GM21360 (cell line): ENCODE measurements around the gene HGF.

ENCODE experiments used
- ATAC-seq: cut with Tn5 transposase; IDR thresholded peaks from one replicate; pipeline ENCODE4 v1.9.1; 2021; ENCODE audit warnings: mild to moderate bottlenecking, moderate library complexity; ENCODE audit not compliant: unreplicated experiment

Gene HGF

GRCh38 chr7:81687062-81687461, 82.8 kb downstream of the HGF start:
- no peak for ATAC-seq

GRCh38 chr7:81685270-81685868, 84.5 kb downstream of the HGF start:
- no peak for ATAC-seq

GRCh38 chr7:81684514-81685269, 85.2 kb downstream of the HGF start:
- peak; percentile 83 for ATAC-seq

DNA sequence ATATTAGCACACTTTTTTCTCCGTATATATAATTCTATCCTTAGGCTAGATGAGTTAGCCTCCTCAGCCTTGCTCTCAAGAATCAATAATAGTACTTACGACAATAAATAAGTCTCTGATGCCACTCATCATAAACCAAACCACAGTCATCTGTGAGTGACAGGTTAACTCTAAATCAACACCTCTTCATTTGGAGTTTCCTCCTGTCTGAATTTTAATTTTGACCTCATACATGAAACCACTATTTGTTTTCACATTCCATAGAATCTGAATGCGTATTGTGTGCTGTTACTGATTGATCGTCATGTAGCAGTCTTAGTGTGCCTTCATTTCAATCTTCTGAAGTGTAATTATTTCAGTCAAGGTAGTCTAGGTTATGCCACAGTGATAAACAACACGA, 85.8 kb downstream of the HGF start:
- no peak for ATAC-seq

DNA sequence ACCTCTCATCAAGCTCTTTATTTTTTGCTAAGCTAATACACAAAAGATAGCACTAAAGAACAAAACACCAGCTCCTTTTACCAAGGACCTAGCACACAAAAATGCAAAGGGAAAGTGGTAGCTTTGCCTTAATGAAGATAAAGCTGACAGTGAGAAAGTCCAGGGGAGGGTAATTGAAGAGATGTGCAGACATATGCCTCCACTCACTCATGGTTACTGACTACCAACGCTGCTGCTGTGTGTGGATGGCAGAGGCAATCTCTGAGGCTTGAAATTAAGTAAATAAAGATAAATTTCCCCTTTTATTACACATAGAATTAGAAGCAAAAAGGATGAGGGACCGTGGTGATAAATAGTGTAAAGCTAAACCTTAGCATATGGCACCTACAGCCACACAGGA, 87.0 kb downstream of the HGF start:
- ATAC-seq, result no peak

DNA sequence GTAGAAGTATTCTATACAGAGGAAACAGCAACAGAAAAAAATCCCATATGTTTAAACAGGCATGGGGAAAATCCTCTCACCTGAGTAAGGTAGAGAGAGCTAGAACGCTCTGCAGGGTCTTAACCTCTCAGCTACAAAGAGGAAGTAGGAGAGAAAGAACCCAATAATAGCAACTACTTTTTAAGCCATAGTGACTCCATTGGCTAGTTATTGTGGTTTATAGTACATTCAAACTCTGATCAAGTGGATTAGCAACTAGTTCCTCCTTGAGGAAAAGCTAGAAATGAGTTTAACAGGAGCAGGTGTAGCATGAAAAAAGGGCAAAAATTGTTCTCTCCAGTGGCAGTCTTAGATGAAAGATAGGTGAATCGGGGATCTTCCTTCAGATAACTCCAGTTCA, 89.7 kb downstream of the HGF start:
- ATAC-seq, result no peak

GRCh38 chr7:81676813-81677212, 93.0 kb downstream of the HGF start:
- ATAC-seq, result no peak

GRCh38 chr7:81676105-81676811, 93.6 kb downstream of the HGF start:
- ATAC-seq, result no peak

DNA sequence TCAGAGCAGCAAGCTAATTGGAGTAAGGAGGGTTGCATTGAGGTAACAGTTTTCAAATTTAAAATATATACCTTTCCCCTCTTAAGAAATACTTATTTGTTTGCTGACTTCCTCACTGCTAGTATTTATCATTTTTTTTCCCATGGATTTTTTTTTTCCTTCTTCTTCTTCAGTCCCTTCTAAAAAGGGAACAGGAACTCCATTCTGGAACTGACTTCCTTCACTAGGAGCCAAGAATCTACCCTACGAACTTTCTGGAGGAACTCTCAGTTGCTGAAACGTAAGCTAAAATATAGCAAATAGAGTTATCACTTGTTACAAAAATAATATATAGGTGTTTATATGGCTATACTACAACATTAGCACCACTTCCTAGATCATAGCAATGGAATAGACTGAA, 95.4 kb downstream of the HGF start:
- ATAC-seq, result no peak

- ATAC-seq, result no peak
These were observed 97.0 kb downstream of the HGF start for GRCh38 chr7:81672872-81673271.

- no peak for ATAC-seq
These were observed 100.3 kb downstream of the HGF start for GRCh38 chr7:81669476-81670105.

- ATAC-seq, result no peak
These were observed 103.6 kb downstream of the HGF start for GRCh38 chr7:81666209-81666608.

GRCh38 chr7:81665236-81665635, 104.6 kb downstream of the HGF start:
- no peak for ATAC-seq

GRCh38 chr7:81664304-81664703, 105.5 kb downstream of the HGF start:
- no peak for ATAC-seq

DNA sequence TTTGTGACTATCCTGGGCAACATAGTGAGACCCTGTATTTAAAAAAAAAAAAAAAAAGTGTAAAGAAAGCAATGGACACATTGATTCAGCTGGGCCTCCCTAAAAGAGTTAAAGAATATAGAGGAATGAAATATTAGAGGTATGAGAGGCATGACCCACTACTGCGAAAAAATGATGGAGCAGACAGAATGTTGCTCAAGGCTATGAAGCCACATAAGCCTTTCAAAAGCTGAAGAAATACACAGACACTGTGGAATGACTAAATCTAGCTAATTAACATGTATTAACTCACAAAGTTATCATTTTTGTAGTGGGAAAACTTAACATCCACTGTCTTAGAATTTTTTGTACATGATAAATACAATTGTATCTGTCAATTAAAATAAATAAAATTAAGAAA, 107.3 kb downstream of the HGF start:
- ATAC-seq, result no peak

DNA sequence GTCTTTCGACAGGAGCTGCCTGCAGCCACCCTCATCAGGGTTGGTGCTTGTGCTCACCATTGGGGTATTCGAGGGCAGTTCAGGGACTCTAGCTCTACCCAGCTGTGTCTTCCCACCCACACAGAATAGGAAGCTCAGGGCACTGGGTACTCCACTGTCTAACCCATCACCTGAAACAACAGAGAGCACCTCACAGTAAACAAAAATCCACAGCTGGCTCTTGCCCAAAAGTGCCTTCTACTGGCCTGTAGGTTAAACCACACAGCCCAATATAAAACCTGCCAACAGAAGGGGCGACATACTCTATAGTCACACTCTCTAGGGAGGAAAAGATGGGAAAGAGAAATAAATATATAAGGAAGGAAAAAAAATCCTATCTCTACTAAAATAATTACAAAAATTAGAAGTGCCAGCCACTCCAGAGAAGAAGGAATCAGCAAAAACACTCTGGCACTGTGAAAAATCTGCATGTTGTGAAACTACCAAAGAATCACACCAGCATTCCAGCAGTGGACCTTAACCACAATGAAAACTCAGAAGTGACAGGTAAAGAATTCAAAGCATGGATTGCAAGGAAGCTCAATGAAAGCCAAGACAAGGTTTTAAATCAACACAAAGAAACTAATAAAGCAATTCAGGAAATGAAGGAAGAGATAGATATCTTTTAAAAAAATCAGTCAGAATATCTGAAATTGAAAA, 110.0 kb downstream of the HGF start:
- ATAC-seq, result no peak

GRCh38 chr7:81657551-81657950, 112.3 kb downstream of the HGF start:
- no peak for ATAC-seq

DNA sequence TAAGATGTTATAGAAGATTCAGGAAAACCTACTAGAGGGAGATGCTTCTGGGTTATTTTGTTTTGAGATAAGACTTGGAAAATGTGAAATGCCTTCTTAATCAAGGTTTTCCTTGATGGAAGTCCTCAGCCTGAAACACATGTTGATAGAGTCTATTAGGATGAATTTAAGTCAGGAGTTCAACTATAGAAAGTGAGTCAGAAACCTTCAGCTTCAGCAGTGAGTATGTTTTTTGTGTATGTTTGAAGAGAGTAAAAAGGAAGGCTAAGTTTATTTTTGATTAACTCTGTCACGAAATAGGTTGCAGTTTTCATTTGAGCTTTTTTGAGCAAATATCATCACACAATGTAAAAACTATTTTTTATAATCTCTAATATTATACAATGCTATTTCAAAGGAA, 114.6 kb downstream of the HGF start:
- no peak for ATAC-seq

DNA sequence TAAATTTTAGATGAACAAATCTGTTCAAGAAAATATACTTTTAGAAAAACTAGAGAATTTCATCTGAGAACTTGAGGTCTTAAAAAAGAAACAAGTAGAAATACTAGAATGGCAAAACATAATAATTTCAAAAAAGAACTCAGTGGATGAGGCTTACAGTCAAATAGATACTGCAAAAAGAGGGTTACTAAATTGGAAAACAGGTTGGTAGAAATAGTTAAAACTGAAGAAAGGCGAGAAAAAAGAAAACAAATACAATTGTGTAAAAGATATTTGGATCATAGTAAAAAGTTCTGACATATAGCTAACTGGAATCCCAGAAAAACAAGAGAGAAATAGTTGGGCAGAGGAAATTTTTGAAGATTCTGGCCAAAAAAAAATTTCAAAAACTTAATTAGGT, 117.6 kb downstream of the HGF start:
- no peak for ATAC-seq
